ENCODE results near the gene ARHGAP24. TPM values are rescaled to one million over a fixed set of nuclear protein-coding genes. Genes with fewer than 3 reads are reported as not detected.

Gene ARHGAP24
- total and polyA plus RNA-seq, 12 donors: 0.72 to 53.4 (median 4.4) TPM

- Histone ChIP-seq H3K27me3 (no peaks in the 10 kb centered on the region), H3K4me1 (replicated peaks in 1 of 2) (no peaks in the 10 kb centered on the region), H3K4me3 (no peak overlapping the region), H3K9me3 (replicated peaks in 1 of 3) (no peaks in the 10 kb centered on the region), H3K27ac (no peak overlapping the region), H3K36me3 (replicated peaks in 1 of 2) (no peaks in the 10 kb centered on the region)
- no peak for DNase-seq
- no peak for TF ChIP-seq POLR2A (IDR thresholded peaks at IDR 0.05)
- no peak for TF ChIP-seq CTCF (IDR thresholded peaks at IDR 0.05)
- intact Hi-C loops (cut with DNase I): no loop called here
- WGBS, 4 donors: 38 to 47% (median 45%) methylated on average over 2 of the region's 2 CpGs
Observed at GRCh38 chr4:85763202-85763601, 288.3 kb downstream of the ARHGAP24 start.

GRCh38 chr4:85767649-85768048 lies 292.7 kb downstream of the ARHGAP24 start:
- H3K36me3 ChIP-seq (replicated peaks in 1 of 2): no peaks in the 10 kb centered on the region
- no peak for TF ChIP-seq CTCF (IDR thresholded peaks at IDR 0.05)
- TF ChIP-seq POLR2A (IDR thresholded peaks at IDR 0.05): no peak
- no peaks in the 10 kb centered on the region for H3K4me1 ChIP-seq (replicated peaks in 1 of 2)
- no peaks in the 10 kb centered on the region for H3K9me3 ChIP-seq (replicated peaks in 1 of 3)
- no peak overlapping the region for H3K27ac ChIP-seq
- no peak overlapping the region for H3K4me3 ChIP-seq
- no peaks in the 10 kb centered on the region for H3K27me3 ChIP-seq
- 92 to 100% (median 96%) methylated on average over 1 of the region's 1 CpG for WGBS, 4 donors
- no peak for DNase-seq
- intact Hi-C loops (cut with DNase I): no loop called here

DNA sequence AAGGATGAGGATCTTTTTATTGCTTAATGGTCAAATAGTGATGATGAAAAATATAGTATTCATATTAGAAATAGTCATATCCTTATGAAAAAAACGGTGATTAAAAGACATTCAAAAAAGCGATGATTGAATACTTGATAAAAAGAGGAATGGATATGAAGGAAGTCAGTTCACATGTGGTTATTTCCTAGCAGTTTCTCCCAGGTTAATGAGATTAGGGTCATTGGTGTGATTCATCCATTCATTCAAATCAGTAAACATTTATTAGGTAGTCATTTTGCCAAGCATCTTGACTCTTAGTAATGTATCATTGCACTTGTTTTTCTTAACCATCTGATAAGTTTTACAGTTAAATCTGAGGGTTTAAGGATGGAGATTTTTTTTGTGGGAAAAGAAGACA lies 294.1 kb downstream of the ARHGAP24 start:
- no peak overlapping the region for H3K4me3 ChIP-seq
- WGBS, 4 donors: 79 to 89% (median 81%) methylated on average over 2 of the region's 2 CpGs
- no peak overlapping the region for H3K27ac ChIP-seq
- intact Hi-C loops (cut with DNase I): no loop called here
- no peak for DNase-seq
- H3K36me3 ChIP-seq (replicated peaks in 1 of 2): no peaks in the 10 kb centered on the region
- no peaks in the 10 kb centered on the region for H3K27me3 ChIP-seq
- no peaks in the 10 kb centered on the region for H3K9me3 ChIP-seq (replicated peaks in 1 of 3)
- TF ChIP-seq POLR2A (IDR thresholded peaks at IDR 0.05) (no peak), CTCF (IDR thresholded peaks at IDR 0.05) (no peak)
- no peaks in the 10 kb centered on the region for H3K4me1 ChIP-seq (replicated peaks in 1 of 2)

DNA sequence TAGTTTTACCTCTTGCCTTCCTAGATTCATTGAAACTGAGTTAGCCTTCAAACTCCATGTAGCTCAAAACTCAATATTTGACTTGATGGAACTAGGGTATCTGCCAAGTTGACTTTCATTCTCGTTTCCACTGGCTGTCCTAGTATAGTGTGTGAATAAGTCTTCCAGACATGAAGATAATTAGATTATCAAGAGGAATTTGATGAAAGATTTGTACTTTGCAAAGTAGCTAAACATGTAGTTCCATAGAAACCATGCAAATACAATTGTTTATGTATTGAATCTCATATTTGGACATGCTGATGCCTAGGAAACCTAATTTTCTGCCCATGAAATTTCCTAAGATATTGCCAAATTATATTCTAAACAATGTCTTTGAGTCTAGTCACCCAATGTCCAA lies 297.5 kb downstream of the ARHGAP24 start:
- TF ChIP-seq POLR2A (IDR thresholded peaks at IDR 0.05): no peak
- TF ChIP-seq CTCF (IDR thresholded peaks at IDR 0.05): no peak
- 45 to 63% (median 62%) methylated on average over 1 of the region's 1 CpG for WGBS, 4 donors
- no peaks in the 10 kb centered on the region for H3K27me3 ChIP-seq
- H3K36me3 ChIP-seq (replicated peaks in 1 of 2): no peaks in the 10 kb centered on the region
- intact Hi-C loops (cut with DNase I): no loop called here
- H3K4me3 ChIP-seq: no peak overlapping the region
- H3K27ac ChIP-seq: no peak overlapping the region
- no peaks in the 10 kb centered on the region for H3K9me3 ChIP-seq (replicated peaks in 1 of 3)
- H3K4me1 ChIP-seq (replicated peaks in 1 of 2): no peaks in the 10 kb centered on the region
- no peak for DNase-seq
